Ovary (tissue), 9 donors: ENCODE results near the gene NLK. TPM values are rescaled to one million over a fixed set of nuclear protein-coding genes. Genes with fewer than 3 reads are reported as not detected.

Source experiments
- DNase-seq, 5 donors: peaks; one replicate each; pipeline ENCODE4 v3.0.0-alpha.2; 2019 to 2020
- H3K27ac ChIP-seq, 2 donors: fragments of 200-600 bp; one replicate each; pipeline versions ENCODE4 v1.5.1 to v1.8.0; 2019 to 2022
- H3K27me3 ChIP-seq: fragments of 200-600 bp; one replicate; pipeline ENCODE4 v1.8.0; 2022
- H3K36me3 ChIP-seq: fragments of 200-600 bp; sonication (generic); one replicate; pipeline ENCODE4 v1.5.1; 2019
- H3K4me1 ChIP-seq: one replicate; pipeline ENCODE4 v1.8.1; 2013; ENCODE audit warnings: mild to moderate bottlenecking, moderate library complexity; ENCODE audit not compliant: insufficient read depth
- H3K4me3 ChIP-seq: fragments of 200-600 bp; sonication (generic); one replicate; pipeline ENCODE4 v1.5.1; 2017
- H3K9me3 ChIP-seq, 2 donors: fragments of 200-600 bp in 1 of 2; sonication (generic) in 1 of 2; one replicate each; pipeline versions ENCODE4 v1.5.1 to v1.8.1; 2013 to 2019; ENCODE audit warnings: mild to moderate bottlenecking in 1 of 2, moderate library complexity in 1 of 2
- CTCF ChIP-seq, 3 donors: fragments of 450-650 bp in 2 of 3; fragments of 200-600 bp in 1 of 3; IDR thresholded peaks; one replicate each; pipeline versions ENCODE4 v1.5.1 to v1.8.0; 2016 to 2022; ENCODE audit warnings: antibody characterized with exemption in 3 of 3, mild to moderate bottlenecking in 1 of 3
- EP300 ChIP-seq: sonication (generic); formaldehyde crosslinking; IDR thresholded peaks from one replicate; pipeline ENCODE4 v1.6.1; 2017; ENCODE audit warnings: antibody characterized with exemption
- POLR2A ChIP-seq: fragments of 450-650 bp; IDR thresholded peaks from one replicate; pipeline ENCODE4 v1.6.1; 2017; ENCODE audit warnings: antibody characterized with exemption, mild to moderate bottlenecking, moderate library complexity
- WGBS, 3 donors: extraction: QIAGEN DNeasy Blood & Tissue Kit in 1 of 3; methylation state at CpG; one replicate each; pipeline versions ENCODE4 v1.1.5 to v1.1.7; 2013 to 2017; 5-methylcytosine and 5-hydroxymethylcytosine counted together
- intact Hi-C, 4 donors: fragments of 100-400 bp; cut with DNase I; formaldehyde crosslinking; loops; one replicate each; pipeline versions ENCODE4 v1.11.0 to v1.15.1; 2022 to 2023
- polyA plus RNA-seq, 2 donors: library from polyadenylated mRNA; stranded (reverse); fragments of 200-250 nt in 1 of 2; fragments of 350-450 nt in 1 of 2; fragmentation: Illumina TruSeq in 1 of 2; extraction: RNeasy Lipid Tissue Mini Kit (QIAGEN cat#74804) in 1 of 2; gene quantifications; one replicate each; pipeline ENCODE4 v1.2.3, GENCODE V29; 2013 to 2014
- total RNA-seq, 7 donors: library from RNA; depleted of rRNA in 2 of 7; stranded (reverse); fragments of >200 nt in 2 of 7; fragmentation: NEBNext Ultra II Directional in 3 of 7; extraction: Animal tissue kit (Norgen Biotek cat#: 25700) in 3 of 7; gene quantifications; one replicate each; pipeline versions ENCODE4 v1.1.0 to v1.2.4, GENCODE V29; 2016 to 2023
- donor health status: DM: no; HTN: no; CAD: no; lungs with moderate emphysema.
- donor health status: DM: no; HTN: no; CAD: no.
- donor health status: Bipolar disorder and iron deficiency.
- donor health status: DM: yes; HTN: yes; CAD: no.
- donor health status: DM: no; HTN: no; CAD: no.
- donor health status: DM: yes; HTN: yes; CAD: no.

The NLK gene
- total and polyA plus RNA-seq, 9 donors: 7.3 to 15.6 (median 12.3) TPM

GRCh38 chr17:28169621-28170349, 127.3 kb downstream of the NLK start:
- Histone ChIP-seq H3K27ac (no peak overlapping the region), H3K4me1 (no peaks in the 10 kb centered on the region), H3K27me3 (no peaks in the 10 kb centered on the region), H3K9me3 (no peaks in the 10 kb centered on the region), H3K36me3 (no peaks in the 10 kb centered on the region), H3K4me3 (no peak overlapping the region)
- 80 to 84% (median 81%) methylated on average over 3 of the region's 3 CpGs for WGBS, 3 donors
- DNase-seq: no peak
- intact Hi-C loops: no loop called here
- TF ChIP-seq EP300 (no peak), POLR2A (no peak), CTCF (IDR thresholded peaks at IDR 0.05) (no peak)

- Histone ChIP-seq H3K4me1 (no peaks in the 10 kb centered on the region), H3K4me3 (no peak overlapping the region), H3K27me3 (no peaks in the 10 kb centered on the region), H3K36me3 (no peaks in the 10 kb centered on the region), H3K27ac (no peak overlapping the region), H3K9me3 (no peaks in the 10 kb centered on the region)
- no peak for DNase-seq
- TF ChIP-seq POLR2A (no peak), EP300 (no peak)
- intact Hi-C loops: no loop called here
Observed at GRCh38 chr17:28170771-28171170, 128.3 kb downstream of the NLK start.

- Histone ChIP-seq H3K9me3 (no peaks in the 10 kb centered on the region), H3K36me3 (no peaks in the 10 kb centered on the region), H3K27ac (no peak overlapping the region), H3K4me3 (no peak overlapping the region), H3K27me3 (no peaks in the 10 kb centered on the region), H3K4me1 (no peaks in the 10 kb centered on the region)
- intact Hi-C loops: no loop called here
- 23 to 34% (median 24%) methylated on average over 3 of the region's 3 CpGs for WGBS, 3 donors
- TF ChIP-seq POLR2A (no peak), CTCF (IDR thresholded peaks at IDR 0.05) (no peak), EP300 (no peak)
- no peak for DNase-seq
Observed at GRCh38 chr17:28173031-28173561, 130.6 kb downstream of the NLK start.

- H3K27me3 ChIP-seq: no peaks in the 10 kb centered on the region
- no peaks in the 10 kb centered on the region for H3K9me3 ChIP-seq
- H3K4me1 ChIP-seq: no peaks in the 10 kb centered on the region
- intact Hi-C loops: no loop called here
- no peak overlapping the region for H3K27ac ChIP-seq
- no peak overlapping the region for H3K4me3 ChIP-seq
- TF ChIP-seq EP300: no peak
- no peak for TF ChIP-seq CTCF (IDR thresholded peaks at IDR 0.05)
- no peak for TF ChIP-seq POLR2A
- H3K36me3 ChIP-seq: no peaks in the 10 kb centered on the region
- WGBS, 3 donors: 19 to 44% (median 30%) methylated on average over 1 of the region's 1 CpG
- no peak for DNase-seq
Observed at GRCh38 chr17:28173801-28174200, 131.3 kb downstream of the NLK start.

- intact Hi-C loops: no loop called here
- no peak for DNase-seq
- no peaks in the 10 kb centered on the region for H3K27me3 ChIP-seq
- WGBS, 3 donors: 75 to 82% (median 77%) methylated on average over 5 of the region's 5 CpGs
- TF ChIP-seq CTCF (IDR thresholded peaks at IDR 0.05) (no peak), POLR2A (no peak), EP300 (no peak)
- no peaks in the 10 kb centered on the region for H3K9me3 ChIP-seq
- no peaks in the 10 kb centered on the region for H3K36me3 ChIP-seq
- no peak overlapping the region for H3K4me3 ChIP-seq
- H3K27ac ChIP-seq: no peak overlapping the region
- H3K4me1 ChIP-seq: no peaks in the 10 kb centered on the region
Observed at GRCh38 chr17:28174352-28175046, 132.0 kb downstream of the NLK start.
